ENCODE measurements around the gene SERPINB5. TPM values are rescaled to one million over a fixed set of nuclear protein-coding genes. Genes with fewer than 3 reads are reported as not detected.
A peak's percentile ranks its signal among the peaks of the same experiment; 100 is the strongest.
"Not testable (repeated sequence)": the region's sequence is repeated elsewhere in the genome, so short reads cannot be mapped to it uniquely, and the experiment has no call there.

The SERPINB5 gene
- total RNA-seq, 1 donor from 2014 or later: not detected

DNA sequence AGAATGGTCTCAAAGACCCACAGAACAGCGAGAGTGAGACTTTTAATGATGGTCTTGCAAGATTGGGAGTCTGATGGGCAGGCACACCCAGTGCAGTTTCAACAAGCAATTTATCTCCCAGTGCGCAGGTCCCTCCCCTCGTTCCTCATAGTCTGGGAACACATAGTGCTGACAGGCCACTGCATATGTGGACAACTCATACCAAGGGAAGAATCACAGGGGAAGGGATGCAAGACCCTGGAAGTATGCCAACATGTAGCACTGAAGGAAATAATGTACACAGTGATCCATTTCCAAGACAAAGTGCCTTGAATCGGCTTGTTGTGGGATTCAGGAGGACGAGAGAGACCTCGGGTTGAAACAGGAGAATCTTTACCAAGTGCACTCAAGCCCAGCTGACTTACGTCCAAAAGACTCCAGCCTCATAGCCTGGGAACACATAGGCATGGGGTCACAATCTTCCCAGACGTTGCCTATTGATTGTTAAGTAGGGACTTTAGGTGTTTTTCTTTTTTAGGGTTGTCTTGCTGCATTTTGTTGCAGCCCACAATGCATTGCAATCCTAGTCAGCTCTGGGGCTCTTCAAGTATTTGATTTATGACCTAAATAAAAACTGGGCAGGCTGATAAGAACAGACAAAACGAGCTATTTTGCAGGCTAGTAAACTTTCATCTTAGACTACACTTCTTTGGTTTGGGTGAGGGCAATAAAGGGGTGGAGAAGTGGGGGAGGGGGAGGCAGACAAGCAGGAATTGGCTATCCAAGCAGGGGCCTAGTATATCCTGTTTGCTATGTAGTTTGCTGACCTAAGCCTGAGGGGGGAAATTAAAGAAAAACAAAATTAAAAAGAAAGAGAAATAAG is 24.7 kb upstream of the SERPINB5 start:
- Histone ChIP-seq H3K36me3 (no peaks in the 10 kb centered on the region), H3K4me1 (peaks cover 15% of the 10 kb centered on the region), H3K27me3 (ENCODE audit: low read depth) (no peaks in the 10 kb centered on the region), H3K4me3 (no peak overlapping the region), H3K9me3 (replicated peaks) (no peaks in the 10 kb centered on the region), H3K27ac (replicated peaks) (peak overlapping the region; percentile 2)
- intact Hi-C loops (cut with micrococcal nuclease): no loop called here
- DNase-seq: no peak
- no peak for TF ChIP-seq CTCF (IDR thresholded peaks at IDR 0.05; ENCODE audit: borderline replicate concordance)

- peak overlapping the region; percentile 2 for H3K27ac ChIP-seq (replicated peaks)
- DNase-seq; H3K4me3 ChIP-seq; H3K36me3 ChIP-seq; H3K27me3 ChIP-seq (ENCODE audit: low read depth); intact Hi-C loops (cut with micrococcal nuclease); H3K9me3 ChIP-seq (replicated peaks): not testable (repeated sequence)
- peaks cover 15% of the 10 kb centered on the region for H3K4me1 ChIP-seq
Observed at GRCh38 chr18:63452751-63453150, 24.0 kb upstream of the SERPINB5 start.

DNA sequence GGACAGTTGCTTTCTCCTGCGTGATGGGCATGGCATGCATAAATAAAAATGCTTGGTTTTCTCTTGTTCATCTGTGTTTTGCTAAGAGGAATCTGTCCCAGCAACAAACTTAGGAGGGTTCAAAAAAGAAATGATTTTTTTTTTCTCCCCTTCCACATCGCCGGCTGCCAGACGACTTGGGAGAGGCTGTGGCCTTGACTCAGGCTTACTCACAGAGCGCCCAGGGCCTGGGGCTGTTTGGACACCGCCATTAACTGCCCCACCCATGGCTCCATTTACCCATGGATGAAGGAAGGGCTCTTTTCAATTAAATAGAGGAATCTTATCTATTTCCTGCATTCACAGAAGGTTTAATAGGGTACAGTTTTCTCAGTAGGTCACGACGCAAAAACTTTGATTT is 22.3 kb upstream of the SERPINB5 start:
- no peak for TF ChIP-seq CTCF (IDR thresholded peaks at IDR 0.05; ENCODE audit: borderline replicate concordance)
- H3K9me3 ChIP-seq (replicated peaks): no peaks in the 10 kb centered on the region
- no peaks in the 10 kb centered on the region for H3K27me3 ChIP-seq (ENCODE audit: low read depth)
- DNase-seq: no peak
- no peak overlapping the region for H3K27ac ChIP-seq (replicated peaks)
- no peaks in the 10 kb centered on the region for H3K36me3 ChIP-seq
- H3K4me1 ChIP-seq: peaks cover 15% of the 10 kb centered on the region
- intact Hi-C loops (cut with micrococcal nuclease): no loop called here
- no peak overlapping the region for H3K4me3 ChIP-seq

DNA sequence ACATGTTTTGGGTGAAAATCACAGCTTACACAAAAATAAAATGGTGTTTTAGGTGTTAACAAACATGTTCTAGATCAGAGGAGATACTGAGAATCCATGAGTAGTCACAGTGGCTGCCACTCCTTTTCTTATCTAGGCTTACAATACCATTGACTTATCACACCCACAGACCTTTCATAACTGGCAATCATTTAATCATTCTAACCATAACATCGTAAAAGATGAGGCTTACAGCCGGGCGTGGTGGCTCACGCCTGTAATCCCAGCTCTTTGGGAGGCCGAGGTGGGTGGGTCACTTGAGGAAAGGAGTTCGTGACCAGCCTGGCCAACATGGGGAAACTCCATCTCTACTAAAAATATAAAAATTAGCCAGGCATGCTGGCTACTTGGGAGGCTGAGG is 18.8 kb upstream of the SERPINB5 start:
- TF ChIP-seq CTCF (IDR thresholded peaks at IDR 0.05; ENCODE audit: borderline replicate concordance): no peak
- Histone ChIP-seq H3K27ac (replicated peaks) (no peak overlapping the region), H3K36me3 (no peaks in the 10 kb centered on the region), H3K27me3 (ENCODE audit: low read depth) (peaks cover 13% of the 10 kb centered on the region), H3K4me3 (no peak overlapping the region), H3K4me1 (no peaks in the 10 kb centered on the region), H3K9me3 (replicated peaks) (no peaks in the 10 kb centered on the region)
- intact Hi-C loops (cut with micrococcal nuclease): no loop called here
- no peak for DNase-seq

GRCh38 chr18:63460414-63460813 is 16.3 kb upstream of the SERPINB5 start:
- Histone ChIP-seq H3K27ac (replicated peaks) (no peak overlapping the region), H3K4me1 (no peaks in the 10 kb centered on the region), H3K9me3 (replicated peaks) (no peaks in the 10 kb centered on the region), H3K4me3 (no peak overlapping the region), H3K36me3 (no peaks in the 10 kb centered on the region), H3K27me3 (ENCODE audit: low read depth) (peaks cover 31% of the 10 kb centered on the region)
- no peak for TF ChIP-seq CTCF (IDR thresholded peaks at IDR 0.05; ENCODE audit: borderline replicate concordance)
- intact Hi-C loops (cut with micrococcal nuclease): no loop called here
- DNase-seq: no peak

- Histone ChIP-seq H3K27me3 (ENCODE audit: low read depth) (peaks cover 35% of the 10 kb centered on the region), H3K36me3 (no peaks in the 10 kb centered on the region), H3K9me3 (replicated peaks) (no peaks in the 10 kb centered on the region), H3K4me1 (no peaks in the 10 kb centered on the region), H3K27ac (replicated peaks) (no peak overlapping the region), H3K4me3 (no peak overlapping the region)
- DNase-seq: no peak
- intact Hi-C loops (cut with micrococcal nuclease): no loop called here
- no peak for TF ChIP-seq CTCF (IDR thresholded peaks at IDR 0.05; ENCODE audit: borderline replicate concordance)
Observed at GRCh38 chr18:63464434-63464833, 12.3 kb upstream of the SERPINB5 start.
